Uterus (tissue), 4 donors: ENCODE results near the gene GPRC5D. TPM values are rescaled to one million over a fixed set of nuclear protein-coding genes. Genes with fewer than 3 reads are reported as not detected.

Source experiments
- DNase-seq, 2 donors: peaks; one replicate each; pipeline ENCODE4 v3.0.0-alpha.2; 2019 to 2020
- H3K27ac ChIP-seq, 2 donors: fragments of 200-600 bp; sonication (generic); 1 replicate in 1 of 2; 2 replicates in 1 of 2; pipeline ENCODE4 v1.5.1; 2016 to 2018
- H3K27me3 ChIP-seq, 2 donors: fragments of 200-600 bp; sonication (generic); one replicate each; pipeline ENCODE4 v1.5.1; 2018 to 2019; ENCODE audit warnings: control low read depth in 1 of 2
- H3K36me3 ChIP-seq, 2 donors: fragments of 200-600 bp; sonication (generic); one replicate each; pipeline ENCODE4 v1.5.1; 2019; ENCODE audit warnings: control low read depth in 1 of 2
- H3K4me1 ChIP-seq, 2 donors: fragments of 200-600 bp; sonication (generic); one replicate each; pipeline ENCODE4 v1.5.1; 2018 to 2019; ENCODE audit warnings: control low read depth in 1 of 2
- H3K4me3 ChIP-seq, 2 donors: fragments of 200-600 bp; sonication (generic); 1 replicate in 1 of 2; 2 replicates in 1 of 2; pipeline ENCODE4 v1.5.1; 2018 to 2019; ENCODE audit warnings: mild to moderate bottlenecking in 1 of 2
- H3K9me3 ChIP-seq, 2 donors: fragments of 200-600 bp; sonication (generic); one replicate each; pipeline ENCODE4 v1.5.1; 2019; ENCODE audit warnings: control low read depth in 1 of 2
- POLR2A ChIP-seq, 2 donors: fragments of 450-650 bp; IDR thresholded peaks; one replicate each; pipeline ENCODE4 v1.6.1; 2016; ENCODE audit warnings: antibody characterized with exemption in 2 of 2, mild to moderate bottlenecking in 1 of 2, moderate library complexity in 1 of 2
- intact Hi-C: fragments of 100-400 bp; cut with DNase I; formaldehyde crosslinking; loops from one replicate; pipeline ENCODE4 v1.15.1; 2023; ENCODE audit warnings: low total_unique reads
- total RNA-seq, 4 donors: library from RNA; depleted of rRNA in 3 of 4; stranded (reverse); fragments of >200 nt in 3 of 4; gene quantifications; one replicate each; pipeline versions ENCODE4 v1.1.0 to v1.2.4, GENCODE V29; 2014 to 2023
- TF ChIP-seq, protein P1 (sequence below), 4 experiments: fragments of 200-600 bp in 2 of 4; fragments of 450-650 bp in 2 of 4; sonication (generic) in 2 of 4; IDR thresholded peaks; one replicate each; pipeline ENCODE4 v1.5.1; 2016 to 2019; ENCODE audit warnings: antibody characterized with exemption in 4 of 4, mild to moderate bottlenecking in 2 of 4, moderate library complexity in 1 of 4
- donor health status: DM: yes; HTN: yes; CAD: no.

GPRC5D gene
- total RNA-seq, 4 donors from 2014 or later = not detected

DNA sequence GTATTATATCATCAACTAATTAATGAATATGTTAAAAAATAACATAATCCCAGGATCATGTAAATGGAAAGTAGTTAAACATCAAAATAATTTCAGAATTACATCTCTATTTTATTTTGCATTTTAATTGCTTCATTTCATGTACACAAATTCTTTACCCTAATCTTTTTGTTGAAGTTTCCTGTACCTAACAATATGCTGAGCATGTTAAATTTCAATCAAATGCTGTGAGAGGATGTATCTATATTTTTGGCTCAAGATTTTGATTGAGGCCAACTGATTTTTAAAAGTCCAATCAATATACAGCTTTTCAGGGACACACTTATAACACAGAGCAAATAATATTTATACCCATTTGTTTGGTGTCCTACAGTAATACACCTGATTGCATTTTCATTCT is 6.4 kb downstream of the GPRC5D start:
- Histone ChIP-seq H3K27ac (no peak overlapping the region), H3K9me3 (no peaks in the 10 kb centered on the region), H3K4me1 (no peaks in the 10 kb centered on the region), H3K36me3 (no peaks in the 10 kb centered on the region), H3K27me3 (no peaks in the 10 kb centered on the region), H3K4me3 (no peak overlapping the region)
- DNase-seq = no peak
- TF ChIP-seq, protein P1, sequence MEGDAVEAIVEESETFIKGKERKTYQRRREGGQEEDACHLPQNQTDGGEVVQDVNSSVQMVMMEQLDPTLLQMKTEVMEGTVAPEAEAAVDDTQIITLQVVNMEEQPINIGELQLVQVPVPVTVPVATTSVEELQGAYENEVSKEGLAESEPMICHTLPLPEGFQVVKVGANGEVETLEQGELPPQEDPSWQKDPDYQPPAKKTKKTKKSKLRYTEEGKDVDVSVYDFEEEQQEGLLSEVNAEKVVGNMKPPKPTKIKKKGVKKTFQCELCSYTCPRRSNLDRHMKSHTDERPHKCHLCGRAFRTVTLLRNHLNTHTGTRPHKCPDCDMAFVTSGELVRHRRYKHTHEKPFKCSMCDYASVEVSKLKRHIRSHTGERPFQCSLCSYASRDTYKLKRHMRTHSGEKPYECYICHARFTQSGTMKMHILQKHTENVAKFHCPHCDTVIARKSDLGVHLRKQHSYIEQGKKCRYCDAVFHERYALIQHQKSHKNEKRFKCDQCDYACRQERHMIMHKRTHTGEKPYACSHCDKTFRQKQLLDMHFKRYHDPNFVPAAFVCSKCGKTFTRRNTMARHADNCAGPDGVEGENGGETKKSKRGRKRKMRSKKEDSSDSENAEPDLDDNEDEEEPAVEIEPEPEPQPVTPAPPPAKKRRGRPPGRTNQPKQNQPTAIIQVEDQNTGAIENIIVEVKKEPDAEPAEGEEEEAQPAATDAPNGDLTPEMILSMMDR (IDR thresholded peaks at IDR 0.05) = no peak
- no peak for TF ChIP-seq POLR2A (IDR thresholded peaks at IDR 0.05)
- intact Hi-C loops = no loop called here

DNA sequence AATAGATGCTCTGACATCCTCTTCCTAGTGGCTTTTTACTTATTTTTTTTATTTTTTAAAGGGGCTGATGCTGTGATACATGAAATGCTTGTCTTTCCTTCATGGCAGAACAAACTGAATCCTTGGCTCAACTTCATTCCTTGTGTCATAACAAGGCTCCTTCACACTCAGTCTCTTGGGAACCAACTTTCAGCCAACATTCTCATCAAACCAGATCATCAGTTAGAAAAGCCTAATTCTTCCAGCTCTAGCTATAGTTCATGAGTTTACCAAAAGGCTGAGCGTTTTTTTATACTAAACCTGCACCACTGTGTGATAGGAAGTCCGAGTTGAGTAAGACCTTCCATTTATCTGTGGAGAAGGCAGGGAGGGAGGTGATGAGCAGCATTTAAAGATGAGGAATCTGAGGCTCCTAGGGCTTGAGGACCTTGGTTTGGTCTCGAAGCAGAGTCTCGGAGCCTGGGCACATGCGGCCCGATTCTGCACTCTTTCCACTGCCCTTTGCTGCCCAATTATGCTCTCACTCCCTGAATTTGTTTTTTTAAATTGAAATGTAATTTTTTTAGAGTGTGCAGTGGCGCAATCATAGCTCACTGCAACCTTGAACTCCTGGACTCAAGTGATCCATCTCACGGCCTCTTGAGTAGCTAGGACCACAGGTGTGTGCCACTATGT is 8.2 kb downstream of the GPRC5D start:
- Histone ChIP-seq H3K4me3 (no peak overlapping the region), H3K36me3 (no peaks in the 10 kb centered on the region), H3K27ac (no peak overlapping the region), H3K4me1 (no peaks in the 10 kb centered on the region), H3K27me3 (no peaks in the 10 kb centered on the region), H3K9me3 (no peaks in the 10 kb centered on the region)
- intact Hi-C loops = no loop called here
- no peak for DNase-seq
- TF ChIP-seq, protein P1 (IDR thresholded peaks at IDR 0.05) = no peak
- no peak for TF ChIP-seq POLR2A (IDR thresholded peaks at IDR 0.05)

DNA sequence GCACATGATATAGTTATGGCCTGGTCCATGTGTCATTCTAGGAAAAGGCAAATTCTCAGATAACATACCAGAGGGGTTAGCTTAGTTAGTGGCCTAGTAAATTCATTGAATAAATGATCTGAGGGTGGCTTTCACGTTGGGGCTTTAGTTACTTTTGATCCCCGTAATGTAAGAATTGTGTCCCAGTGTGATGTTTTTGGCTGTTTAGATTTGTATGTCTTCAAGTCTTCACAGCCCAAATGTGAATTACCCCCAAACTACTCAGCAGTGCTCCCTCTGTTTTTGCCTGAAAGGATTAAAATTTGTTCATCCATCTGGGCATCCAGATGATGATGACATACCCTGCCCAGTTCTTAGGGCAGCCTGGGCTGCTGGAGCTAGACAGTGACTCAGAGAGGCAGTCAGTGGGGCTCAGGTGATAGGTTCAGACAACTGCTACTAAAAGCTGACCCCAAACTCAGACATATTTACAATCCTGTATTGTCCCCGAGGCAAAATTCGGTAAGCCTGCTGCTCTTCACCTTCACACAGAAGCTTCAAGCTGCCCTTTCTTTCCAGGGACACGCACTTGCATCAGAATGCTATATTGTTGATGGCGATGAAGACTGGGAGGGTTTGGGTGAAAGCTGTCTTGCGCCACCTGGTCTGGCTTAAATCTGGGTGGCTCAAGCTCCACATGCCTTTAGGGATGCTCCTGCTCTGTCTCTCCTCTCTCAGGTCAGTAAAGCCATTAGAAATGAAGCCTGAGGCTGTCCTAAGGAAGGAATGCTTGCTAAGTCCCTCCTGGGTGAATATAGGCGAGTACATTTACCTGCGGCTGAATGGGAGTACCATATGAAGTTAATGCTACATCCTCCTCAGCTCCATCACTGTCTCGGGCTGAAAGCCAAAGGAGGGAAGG is 10.3 kb downstream of the GPRC5D start:
- no peak overlapping the region for H3K4me3 ChIP-seq
- no peak for TF ChIP-seq POLR2A (IDR thresholded peaks at IDR 0.05)
- TF ChIP-seq, protein P1 (IDR thresholded peaks at IDR 0.05) = no peak
- no peak for DNase-seq
- H3K36me3 ChIP-seq = no peaks in the 10 kb centered on the region
- H3K27ac ChIP-seq = no peak overlapping the region
- H3K27me3 ChIP-seq = no peaks in the 10 kb centered on the region
- intact Hi-C loops = no loop called here
- no peaks in the 10 kb centered on the region for H3K9me3 ChIP-seq
- no peaks in the 10 kb centered on the region for H3K4me1 ChIP-seq

DNA sequence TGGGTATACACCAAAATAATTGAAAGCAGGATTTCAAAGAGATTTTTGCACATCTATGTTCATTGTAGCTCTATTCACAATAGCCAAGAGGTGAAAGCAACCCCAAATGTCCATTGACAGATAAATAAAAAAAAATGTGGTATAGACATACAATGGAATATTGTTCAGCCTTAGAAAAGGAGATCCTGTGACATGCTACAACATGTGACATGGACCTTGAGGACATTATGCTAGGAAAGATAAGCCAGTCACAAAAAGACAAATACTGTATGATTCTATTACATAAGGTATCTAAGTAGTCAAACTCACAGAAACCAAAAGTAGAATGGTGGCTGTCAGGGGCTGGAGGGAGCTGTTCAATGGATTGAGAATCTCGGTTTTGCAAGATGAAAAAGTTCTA is 12.1 kb downstream of the GPRC5D start:
- no peaks in the 10 kb centered on the region for H3K27me3 ChIP-seq
- DNase-seq = no peak
- no peaks in the 10 kb centered on the region for H3K36me3 ChIP-seq
- H3K4me3 ChIP-seq = no peak overlapping the region
- H3K9me3 ChIP-seq = no peaks in the 10 kb centered on the region
- intact Hi-C loops = no loop called here
- H3K4me1 ChIP-seq = no peaks in the 10 kb centered on the region
- TF ChIP-seq POLR2A (IDR thresholded peaks at IDR 0.05) = no peak
- TF ChIP-seq, protein P1 (IDR thresholded peaks at IDR 0.05) = no peak
- no peak overlapping the region for H3K27ac ChIP-seq

DNA sequence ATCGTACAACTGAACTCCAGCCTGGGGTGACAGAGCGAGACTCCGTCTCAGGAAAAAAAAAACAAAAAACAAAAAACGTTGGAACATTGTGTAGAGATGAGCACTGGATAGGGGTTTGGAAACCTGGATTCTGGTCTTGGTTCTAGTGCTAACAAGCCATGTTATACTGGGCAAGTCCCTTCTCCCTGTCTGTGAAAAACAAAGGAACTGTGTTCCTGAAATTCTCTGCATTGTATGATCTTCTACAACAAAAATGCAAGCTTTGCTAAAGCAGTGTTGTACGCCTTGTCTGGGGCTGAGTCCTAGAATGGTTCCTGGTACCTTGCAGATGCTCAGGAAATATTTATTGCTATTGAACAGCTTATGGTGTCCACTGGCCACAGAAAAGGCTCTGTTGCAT is 13.4 kb downstream of the GPRC5D start:
- Histone ChIP-seq H3K4me3 (no peak overlapping the region), H3K27me3 (no peaks in the 10 kb centered on the region), H3K9me3 (no peaks in the 10 kb centered on the region), H3K36me3 (no peaks in the 10 kb centered on the region), H3K27ac (no peak overlapping the region), H3K4me1 (no peaks in the 10 kb centered on the region)
- no peak for DNase-seq
- TF ChIP-seq, protein P1 (IDR thresholded peaks at IDR 0.05) = no peak
- TF ChIP-seq POLR2A (IDR thresholded peaks at IDR 0.05) = no peak
- intact Hi-C loops = no loop called here
